ENCODE measurements around the gene CADM1. TPM values are rescaled to one million over a fixed set of nuclear protein-coding genes. Genes with fewer than 3 reads are reported as not detected.
A peak's percentile ranks its signal among the peaks of the same experiment; 100 is the strongest.

The CADM1 gene
- total RNA-seq, 2 experiments from 2014 or later = 59.7 to 89.7 TPM

GRCh38 chr11:115224551-115224950, 279.7 kb downstream of the CADM1 start:
- Histone ChIP-seq H4K20me1 (ENCODE audit: insufficient read depth, low read length) (no peaks in the 10 kb centered on the region), H2AFZ (ENCODE audit: low read length) (no peak overlapping the region; the same call in 1 of the 2 replicates), H3K4me2 (ENCODE audit: low read length) (peak overlapping the region; percentile 72), H3K9me3 (ENCODE audit: low read length) (no peaks in the 10 kb centered on the region), H3K27ac (ENCODE audit: low read depth, low read length, poor library complexity, severe bottlenecking) (no peak overlapping the region), H3K36me3 (ENCODE audit: insufficient read depth, low read length) (peaks cover 20% of the 10 kb centered on the region), H3K4me1 (ENCODE audit: insufficient read depth, low read length, poor library complexity, severe bottlenecking) (peaks cover 61% of the 10 kb centered on the region), H3K4me3 (ENCODE audit: low read depth, low read length, poor library complexity, severe bottlenecking) (no peak overlapping the region), H3K9me2 (ENCODE audit: insufficient read depth, low read length) (no peaks in the 10 kb centered on the region), H3K79me2 (ENCODE audit: insufficient read depth, low read depth, low read length) (no peaks in the 10 kb centered on the region)
- no peak for TF ChIP-seq CTCF (conservative IDR thresholded peaks at IDR 0.05; ENCODE audit: low read length)
- TF ChIP-seq EZH2phosphoT487 (IDR thresholded peaks at IDR 0.05; ENCODE audit: borderline replicate concordance, low read depth, low read length) = no peak
- POLR2A ChIA-PET = interaction anchor here (0.6 to 1.8 kb wide), 16 partner anchors 11 to 705 kb away, joined by 3 to 9 read pairs (median 4); no protein-coding TSS in a partner anchor
- CTCF ChIA-PET (ENCODE audit: unreplicated experiment) = interaction anchor here (0.6 to 1.2 kb wide), 2 partner anchors 32 to 165 kb away, joined by 3 read pairs; no protein-coding TSS in a partner anchor
- no peak for DNase-seq (ENCODE audit: low spot score)
- no TSS peak for BruUV-seq (replicated peaks)
- intact Hi-C loops (cut with micrococcal nuclease; ENCODE audit: unreplicated experiment) = loop anchor here (5.0 to 10.0 kb wide), 2 partner anchors 278 to 710 kb away; partner anchors contain the start of gene CADM1

DNA sequence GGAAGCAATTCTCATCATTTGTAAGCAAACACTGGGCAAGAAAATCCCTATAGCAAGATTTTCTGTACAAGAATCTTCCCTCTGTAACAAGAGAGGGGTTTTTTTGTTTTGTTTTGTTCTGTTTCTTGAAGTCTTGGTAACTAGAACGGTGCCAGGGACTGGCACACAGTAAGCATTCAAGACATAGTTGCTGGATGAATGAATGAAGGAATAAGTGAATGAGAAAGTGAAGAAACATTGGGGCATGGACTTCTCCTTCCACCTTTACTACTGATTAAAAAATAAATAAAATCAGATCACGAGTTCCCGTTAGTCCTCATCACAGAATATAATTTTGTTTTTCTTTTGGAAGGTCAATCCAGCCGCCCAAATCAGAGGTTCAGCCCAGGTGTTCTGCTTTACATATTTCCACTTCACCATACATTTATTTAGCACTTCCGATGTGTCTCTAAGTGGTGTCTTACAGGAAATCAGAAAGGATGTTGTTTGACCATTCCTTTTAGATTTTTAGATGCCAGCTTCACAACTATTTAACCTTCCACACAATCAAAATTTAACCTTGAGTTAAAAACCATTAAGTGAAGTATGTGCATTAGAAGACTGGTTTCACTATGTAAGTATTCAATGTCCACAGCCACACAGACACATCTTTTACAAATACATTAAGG, 281.2 kb downstream of the CADM1 start:
- Histone ChIP-seq H3K79me2 (ENCODE audit: insufficient read depth, low read depth, low read length) (no peaks in the 10 kb centered on the region), H3K9me2 (ENCODE audit: insufficient read depth, low read length) (no peaks in the 10 kb centered on the region), H3K27ac (ENCODE audit: low read depth, low read length, poor library complexity, severe bottlenecking) (peak overlapping the region; percentile 89), H4K20me1 (ENCODE audit: insufficient read depth, low read length) (no peaks in the 10 kb centered on the region), H3K4me3 (ENCODE audit: low read depth, low read length, poor library complexity, severe bottlenecking) (peak overlapping the region; percentile 53), H3K36me3 (ENCODE audit: insufficient read depth, low read length) (peaks cover 12% of the 10 kb centered on the region), H3K4me2 (ENCODE audit: low read length) (peak overlapping the region; percentile 72), H3K4me1 (ENCODE audit: insufficient read depth, low read length, poor library complexity, severe bottlenecking) (peaks cover 75% of the 10 kb centered on the region), H3K9me3 (ENCODE audit: low read length) (no peaks in the 10 kb centered on the region), H2AFZ (ENCODE audit: low read length) (peak overlapping the region; percentile 18; the same call in 1 of the 2 replicates)
- POLR2A ChIA-PET = interaction anchor here (0.6 to 1.5 kb wide), 10 partner anchors 9 to 1064 kb away, joined by 3 to 8 read pairs (median 4); no protein-coding TSS in a partner anchor
- intact Hi-C loops (cut with micrococcal nuclease; ENCODE audit: unreplicated experiment) = loop anchor here (1.0 to 10.0 kb wide), 3 partner anchors 33 to 712 kb away; partner anchors contain the start of gene CADM1
- peak; percentile 80 for DNase-seq (ENCODE audit: low spot score)
- CTCF ChIA-PET (ENCODE audit: unreplicated experiment) = no interaction called here
- BruUV-seq (replicated peaks) = no TSS peak
- no peak for TF ChIP-seq CTCF (conservative IDR thresholded peaks at IDR 0.05; ENCODE audit: low read length)
- no peak for TF ChIP-seq EZH2phosphoT487 (IDR thresholded peaks at IDR 0.05; ENCODE audit: borderline replicate concordance, low read depth, low read length)
